GM21360 (cell line): ENCODE results near the gene HSF2BP.
"Not testable (repeated sequence)": the region's sequence is repeated elsewhere in the genome, so short reads cannot be mapped to it uniquely, and the experiment has no call there.

Source experiments
- ATAC-seq: cut with Tn5 transposase; IDR thresholded peaks from one replicate; pipeline ENCODE4 v1.9.1; 2021; ENCODE audit warnings: mild to moderate bottlenecking, moderate library complexity; ENCODE audit not compliant: unreplicated experiment

Gene HSF2BP

GRCh38 chr21:43600642-43601402 lies 58.5 kb downstream of the HSF2BP start:
- no peak for ATAC-seq

- ATAC-seq = no peak
Observed at GRCh38 chr21:43599728-43600127, 59.6 kb downstream of the HSF2BP start.

GRCh38 chr21:43598416-43599120 lies 60.7 kb downstream of the HSF2BP start:
- no peak for ATAC-seq

- ATAC-seq = no peak
Observed at GRCh38 chr21:43597540-43598250, 61.6 kb downstream of the HSF2BP start.

GRCh38 chr21:43597052-43597451 lies 62.2 kb downstream of the HSF2BP start:
- no peak for ATAC-seq

- ATAC-seq = no peak
Observed at GRCh38 chr21:43596616-43597015, 62.7 kb downstream of the HSF2BP start.

GRCh38 chr21:43595769-43596168 lies 63.5 kb downstream of the HSF2BP start:
- not testable (repeated sequence) for ATAC-seq

- ATAC-seq = no peak
Observed at GRCh38 chr21:43593078-43593477, 66.2 kb downstream of the HSF2BP start.

GRCh38 chr21:43591571-43591970 lies 67.7 kb downstream of the HSF2BP start:
- ATAC-seq = no peak

- ATAC-seq = no peak
Observed at GRCh38 chr21:43590194-43590593, 69.1 kb downstream of the HSF2BP start.

GRCh38 chr21:43588957-43589356 lies 70.3 kb downstream of the HSF2BP start:
- ATAC-seq = no peak

GRCh38 chr21:43585924-43586413 lies 73.3 kb downstream of the HSF2BP start:
- ATAC-seq = no peak

GRCh38 chr21:43585514-43585913 lies 73.8 kb downstream of the HSF2BP start:
- ATAC-seq = no peak

- ATAC-seq = no peak
Observed at GRCh38 chr21:43581453-43581852, 77.8 kb downstream of the HSF2BP start.

- ATAC-seq = no peak
Observed at GRCh38 chr21:43578677-43579303, 80.5 kb downstream of the HSF2BP start.

- no peak for ATAC-seq
Observed at GRCh38 chr21:43575473-43575844, 83.8 kb downstream of the HSF2BP start.

- ATAC-seq = no peak
Observed at GRCh38 chr21:43574741-43575472, 84.4 kb downstream of the HSF2BP start.

- no peak for ATAC-seq
Observed at GRCh38 chr21:43573921-43574320, 85.4 kb downstream of the HSF2BP start.

- ATAC-seq = no peak
Observed at GRCh38 chr21:43572446-43572845, 86.8 kb downstream of the HSF2BP start.

GRCh38 chr21:43571976-43572375 lies 87.3 kb downstream of the HSF2BP start:
- no peak for ATAC-seq
